HEK293 (cell line): ENCODE data around the gene TTC9C.

Experiments
- CTCF ChIA-PET: fragments of 350-600 bp; formaldehyde crosslinking; extraction: SDS; loops from one replicate; lab custom pipeline; 2021; ENCODE audit warnings: antibody characterized with exemption; lab: Yijun Ruan, JAX
- POLR2A ChIA-PET: fragments of 300-600 bp; formaldehyde crosslinking; extraction: SDS; loops from one replicate; lab custom pipeline; 2020; ENCODE audit warnings: antibody characterized with exemption, inconsistent platforms; lab: Yijun Ruan, JAX
- H3K27ac ChIP-seq: fragments of 200-500 bp; sonication (Bioruptor generic); 2 replicates; pipeline ENCODE4 v1.5.1; 2014; ENCODE audit warnings: low read depth, low read length, control low read depth, inconsistent platforms; ENCODE audit errors: extremely low read depth
- H3K36me3 ChIP-seq, 2 experiments: fragments of 200-500 bp in 1 of 2; sonication (Bioruptor generic) in 1 of 2; 1 replicate in 1 of 2; 2 replicates in 1 of 2; pipeline ENCODE4 v1.5.1; 2014 to 2017; ENCODE audit warnings: inconsistent platforms in 2 of 2, low read length in 2 of 2; ENCODE audit not compliant: control insufficient read depth in 2 of 2, insufficient read depth in 1 of 2
- H3K4me1 ChIP-seq: fragments of 200-500 bp; sonication (Bioruptor generic); 2 replicates; pipeline ENCODE4 v1.5.1; 2014; ENCODE audit warnings: mild to moderate bottlenecking, low read length, inconsistent platforms; ENCODE audit not compliant: control insufficient read depth, insufficient read depth
- H3K4me3 ChIP-seq: 2 replicates; pipeline ENCODE4 v1.5.1; 2011; ENCODE audit warnings: low read depth, mild to moderate bottlenecking, control low read depth, low read length, moderate library complexity
- H3K9me3 ChIP-seq: fragments of 200-500 bp; sonication (Bioruptor generic); 2 replicates; pipeline ENCODE4 v1.5.1; 2014; ENCODE audit warnings: low read depth, low read length, inconsistent platforms; ENCODE audit not compliant: control insufficient read depth, insufficient read depth
- BCL11A ChIP-seq: fragments of 450-650 bp; formaldehyde crosslinking; IDR thresholded peaks from 2 replicates; pipeline ENCODE4 v1.5.1; 2016; ENCODE audit warnings: low read depth, missing biosample characterization, missing genetic modification characterization
- BCL11B ChIP-seq: fragments of 450-650 bp; formaldehyde crosslinking; IDR thresholded peaks from 2 replicates; pipeline ENCODE4 v1.5.1; 2016; ENCODE audit warnings: low read depth, missing biosample characterization, missing genetic modification characterization
- FEZF1 ChIP-seq: fragments of 450-650 bp; formaldehyde crosslinking; IDR thresholded peaks from 2 replicates; pipeline ENCODE4 v1.5.1; 2016; ENCODE audit warnings: missing biosample characterization, missing genetic modification characterization
- KLF10 ChIP-seq: fragments of 450-650 bp; IDR thresholded peaks from 2 replicates; pipeline ENCODE4 v1.5.1; 2018; ENCODE audit warnings: missing biosample characterization, mild to moderate bottlenecking, missing genetic modification characterization
- KLF8 ChIP-seq: fragments of 450-650 bp; formaldehyde crosslinking; IDR thresholded peaks from 2 replicates; pipeline ENCODE4 v1.5.1; 2016; ENCODE audit warnings: missing biosample characterization, missing genetic modification characterization
- KLF9 ChIP-seq: fragments of 450-650 bp; formaldehyde crosslinking; IDR thresholded peaks from 2 replicates; pipeline ENCODE4 v1.5.1; 2016; ENCODE audit warnings: missing biosample characterization, missing genetic modification characterization, low read depth
- MEIS1 ChIP-seq: sonication (generic); formaldehyde crosslinking; IDR thresholded peaks from 2 replicates; pipeline ENCODE4 v1.8.1; 2022; ENCODE audit warnings: missing genetic modification reagents, mild to moderate bottlenecking, borderline replicate concordance
- SCRT2 ChIP-seq: fragments of 450-650 bp; formaldehyde crosslinking; IDR thresholded peaks from 2 replicates; pipeline ENCODE4 v1.5.1; 2016; ENCODE audit warnings: missing biosample characterization, missing genetic modification characterization
- WT1 ChIP-seq: fragments of 450-650 bp; formaldehyde crosslinking; IDR thresholded peaks from 2 replicates; pipeline ENCODE4 v1.5.1; 2016; ENCODE audit warnings: missing biosample characterization, missing genetic modification characterization
- ZBTB20 ChIP-seq: fragments of 450-650 bp; formaldehyde crosslinking; IDR thresholded peaks from 2 replicates; pipeline ENCODE4 v1.5.1; 2016; ENCODE audit warnings: missing biosample characterization, missing genetic modification characterization
- ZFHX2 ChIP-seq: fragments of 450-650 bp; formaldehyde crosslinking; conservative IDR thresholded peaks from 2 replicates; pipeline ENCODE4 v1.5.1; 2016; ENCODE audit warnings: missing biosample characterization, missing genetic modification characterization
- ZFP37 ChIP-seq: fragments of 450-650 bp; formaldehyde crosslinking; IDR thresholded peaks from 2 replicates; pipeline ENCODE4 v1.5.1; 2016; ENCODE audit warnings: missing biosample characterization, missing genetic modification characterization
- ZNF223 ChIP-seq: fragments of 450-650 bp; formaldehyde crosslinking; IDR thresholded peaks from 2 replicates; pipeline ENCODE4 v1.5.1; 2016; ENCODE audit warnings: missing biosample characterization, missing genetic modification characterization
- ZNF248 ChIP-seq: fragments of 450-650 bp; formaldehyde crosslinking; IDR thresholded peaks from 2 replicates; pipeline ENCODE4 v1.5.1; 2017; ENCODE audit warnings: missing biosample characterization, missing genetic modification characterization
- ZNF473 ChIP-seq: fragments of 450-650 bp; formaldehyde crosslinking; IDR thresholded peaks from 2 replicates; pipeline ENCODE4 v1.5.1; 2017; ENCODE audit warnings: missing biosample characterization, missing genetic modification characterization
- ZNF660 ChIP-seq: fragments of 450-650 bp; IDR thresholded peaks from 2 replicates; pipeline ENCODE4 v1.5.1; 2018; ENCODE audit warnings: missing biosample characterization, mild to moderate bottlenecking, missing genetic modification characterization
- ZNF664 ChIP-seq: fragments of 450-650 bp; formaldehyde crosslinking; IDR thresholded peaks from 2 replicates; pipeline ENCODE4 v1.5.1; 2016; ENCODE audit warnings: missing biosample characterization, missing genetic modification characterization
- ZNF768 ChIP-seq: fragments of 450-650 bp; formaldehyde crosslinking; IDR thresholded peaks from 2 replicates; pipeline ENCODE4 v1.5.1; 2018; ENCODE audit warnings: missing biosample characterization, mild to moderate bottlenecking, missing genetic modification characterization
- TF ChIP-seq, protein P1 (sequence below): fragments of 450-650 bp; formaldehyde crosslinking; IDR thresholded peaks from 2 replicates; pipeline ENCODE4 v1.5.1; 2016; ENCODE audit warnings: missing biosample characterization, missing genetic modification characterization, low read depth
- TF ChIP-seq, protein P2 (sequence below): fragments of 450-650 bp; formaldehyde crosslinking; IDR thresholded peaks from 2 replicates; pipeline ENCODE4 v1.5.1; 2016; ENCODE audit warnings: missing biosample characterization, missing genetic modification characterization, borderline replicate concordance
- TF ChIP-seq, protein P3 (sequence below): fragments of 450-650 bp; formaldehyde crosslinking; IDR thresholded peaks from 2 replicates; pipeline ENCODE4 v1.5.1; 2016; ENCODE audit warnings: missing biosample characterization, missing genetic modification characterization
- TF ChIP-seq, protein P4 (sequence below): fragments of 450-650 bp; formaldehyde crosslinking; IDR thresholded peaks from 2 replicates; pipeline ENCODE4 v1.5.1; 2017; ENCODE audit warnings: missing biosample characterization, mild to moderate bottlenecking, missing genetic modification characterization, moderate library complexity
- TF ChIP-seq, protein P5 (sequence below): fragments of 450-650 bp; formaldehyde crosslinking; IDR thresholded peaks from 2 replicates; pipeline ENCODE4 v1.5.1; 2016; ENCODE audit warnings: missing biosample characterization, missing genetic modification characterization
- TF ChIP-seq, protein P6 (sequence below): fragments of 450-650 bp; formaldehyde crosslinking; IDR thresholded peaks from 2 replicates; pipeline ENCODE4 v1.5.1; 2016; ENCODE audit warnings: missing biosample characterization, missing genetic modification characterization
- TF ChIP-seq, protein P7 (sequence below): fragments of 450-650 bp; formaldehyde crosslinking; IDR thresholded peaks from 2 replicates; pipeline ENCODE4 v1.5.1; 2017; ENCODE audit warnings: missing biosample characterization, missing genetic modification characterization

The TTC9C gene

DNA sequence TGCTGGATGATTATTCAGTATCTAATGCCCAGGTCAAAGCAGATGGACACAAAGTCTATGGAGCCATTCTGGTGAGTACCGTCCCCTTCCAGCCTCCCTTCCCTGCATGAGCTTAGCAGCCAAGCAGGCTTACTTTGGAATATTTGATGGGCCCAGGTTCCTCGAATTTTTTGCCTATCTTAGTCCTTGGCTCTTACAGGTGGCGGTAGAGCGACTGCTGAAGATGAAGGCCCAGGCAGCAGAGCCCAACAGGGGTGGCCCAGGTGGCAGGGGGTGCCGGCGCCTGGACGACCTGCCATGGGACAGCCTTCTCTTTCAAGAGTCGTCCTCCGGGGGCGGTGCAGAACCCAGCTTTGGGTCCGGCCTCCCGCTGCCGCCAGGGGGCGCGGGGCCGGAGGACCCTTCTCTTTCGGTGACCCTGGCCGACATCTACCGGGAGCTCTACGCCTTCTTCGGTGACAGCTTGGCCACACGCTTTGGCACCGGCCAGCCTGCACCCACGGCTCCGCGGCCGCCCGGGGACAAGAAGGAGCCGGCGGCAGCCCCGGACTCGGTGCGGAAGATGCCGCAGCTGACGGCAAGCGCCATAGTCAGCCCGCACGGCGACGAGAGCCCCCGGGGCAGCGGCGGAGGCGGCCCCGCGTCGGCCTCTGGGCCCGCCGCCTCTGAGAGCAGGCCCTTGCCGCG is 58.2 kb downstream of the TTC9C start:
- POLR2A ChIA-PET: interaction anchor here (0.6 to 5.6 kb wide), 30 partner anchors 11 to 247 kb away, joined by 3 to 54 read pairs (median 6); partner anchors contain the start of genes B3GAT3, C11orf98, CSKMT and HNRNPUL2
- CTCF ChIA-PET: interaction anchor here (0.6 to 3.2 kb wide), 43 partner anchors 9 to 1445 kb away, joined by 3 to 45 read pairs (median 4); partner anchors contain the start of genes C11orf98, HNRNPUL2, STX5 and TAF6L
- 0 out of 2 replicates have a peak, but pooled peaks have one; percentile 11 for TF ChIP-seq KLF8 (tag by site-specific recombination)
- peak; percentile 28; the same call in 1 of the 2 replicates for TF ChIP-seq KLF9 (tag by site-specific recombination)
- TF ChIP-seq FEZF1 (tag by site-specific recombination): no peak
- peak; percentile 64 for TF ChIP-seq ZNF660
- TF ChIP-seq, protein P1, sequence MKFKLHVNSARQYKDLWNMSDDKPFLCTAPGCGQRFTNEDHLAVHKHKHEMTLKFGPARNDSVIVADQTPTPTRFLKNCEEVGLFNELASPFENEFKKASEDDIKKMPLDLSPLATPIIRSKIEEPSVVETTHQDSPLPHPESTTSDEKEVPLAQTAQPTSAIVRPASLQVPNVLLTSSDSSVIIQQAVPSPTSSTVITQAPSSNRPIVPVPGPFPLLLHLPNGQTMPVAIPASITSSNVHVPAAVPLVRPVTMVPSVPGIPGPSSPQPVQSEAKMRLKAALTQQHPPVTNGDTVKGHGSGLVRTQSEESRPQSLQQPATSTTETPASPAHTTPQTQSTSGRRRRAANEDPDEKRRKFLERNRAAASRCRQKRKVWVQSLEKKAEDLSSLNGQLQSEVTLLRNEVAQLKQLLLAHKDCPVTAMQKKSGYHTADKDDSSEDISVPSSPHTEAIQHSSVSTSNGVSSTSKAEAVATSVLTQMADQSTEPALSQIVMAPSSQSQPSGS: no peak
- TF ChIP-seq ZBTB20 (tag by site-specific recombination): peak; percentile 67
- no peak for TF ChIP-seq ZNF473 (tag by site-specific recombination)
- TF ChIP-seq, protein P2, sequence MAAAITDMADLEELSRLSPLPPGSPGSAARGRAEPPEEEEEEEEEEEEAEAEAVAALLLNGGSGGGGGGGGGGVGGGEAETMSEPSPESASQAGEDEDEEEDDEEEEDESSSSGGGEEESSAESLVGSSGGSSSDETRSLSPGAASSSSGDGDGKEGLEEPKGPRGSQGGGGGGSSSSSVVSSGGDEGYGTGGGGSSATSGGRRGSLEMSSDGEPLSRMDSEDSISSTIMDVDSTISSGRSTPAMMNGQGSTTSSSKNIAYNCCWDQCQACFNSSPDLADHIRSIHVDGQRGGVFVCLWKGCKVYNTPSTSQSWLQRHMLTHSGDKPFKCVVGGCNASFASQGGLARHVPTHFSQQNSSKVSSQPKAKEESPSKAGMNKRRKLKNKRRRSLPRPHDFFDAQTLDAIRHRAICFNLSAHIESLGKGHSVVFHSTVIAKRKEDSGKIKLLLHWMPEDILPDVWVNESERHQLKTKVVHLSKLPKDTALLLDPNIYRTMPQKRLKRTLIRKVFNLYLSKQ (tag by site-specific recombination): no peak
- no peak for TF ChIP-seq ZNF768
- TF ChIP-seq, protein P3, sequence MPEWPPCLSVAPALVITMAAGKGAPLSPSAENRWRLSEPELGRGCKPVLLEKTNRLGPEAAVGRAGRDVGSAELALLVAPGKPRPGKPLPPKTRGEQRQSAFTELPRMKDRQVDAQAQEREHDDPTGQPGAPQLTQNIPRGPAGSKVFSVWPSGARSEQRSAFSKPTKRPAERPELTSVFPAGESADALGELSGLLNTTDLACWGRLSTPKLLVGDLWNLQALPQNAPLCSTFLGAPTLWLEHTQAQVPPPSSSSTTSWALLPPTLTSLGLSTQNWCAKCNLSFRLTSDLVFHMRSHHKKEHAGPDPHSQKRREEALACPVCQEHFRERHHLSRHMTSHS: no peak
- no peak for TF ChIP-seq MEIS1 (CRISPR knock-in tag)
- TF ChIP-seq BCL11B (tag by site-specific recombination): peak; percentile 84
- TF ChIP-seq SCRT2 (tag by site-specific recombination): peak; percentile 47
- TF ChIP-seq BCL11A (tag by site-specific recombination): peak; percentile 66; the same call in 1 of the 2 replicates
- TF ChIP-seq KLF10 (tag by site-specific recombination): no peak; the same call in 1 of the 2 replicates
- TF ChIP-seq ZNF664 (tag by site-specific recombination): no peak
- TF ChIP-seq ZNF223: peak; percentile 98
- TF ChIP-seq, protein P4, sequence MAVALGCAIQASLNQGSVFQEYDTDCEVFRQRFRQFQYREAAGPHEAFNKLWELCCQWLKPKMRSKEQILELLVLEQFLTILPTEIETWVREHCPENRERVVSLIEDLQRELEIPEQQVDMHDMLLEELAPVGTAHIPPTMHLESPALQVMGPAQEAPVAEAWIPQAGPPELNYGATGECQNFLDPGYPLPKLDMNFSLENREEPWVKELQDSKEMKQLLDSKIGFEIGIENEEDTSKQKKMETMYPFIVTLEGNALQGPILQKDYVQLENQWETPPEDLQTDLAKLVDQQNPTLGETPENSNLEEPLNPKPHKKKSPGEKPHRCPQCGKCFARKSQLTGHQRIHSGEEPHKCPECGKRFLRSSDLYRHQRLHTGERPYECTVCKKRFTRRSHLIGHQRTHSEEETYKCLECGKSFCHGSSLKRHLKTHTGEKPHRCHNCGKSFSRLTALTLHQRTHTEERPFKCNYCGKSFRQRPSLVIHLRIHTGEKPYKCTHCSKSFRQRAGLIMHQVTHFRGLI (tag by site-specific recombination): peak; percentile 91
- no peak for TF ChIP-seq ZNF248
- no peak for TF ChIP-seq WT1 (tag by site-specific recombination)
- TF ChIP-seq, protein P5, sequence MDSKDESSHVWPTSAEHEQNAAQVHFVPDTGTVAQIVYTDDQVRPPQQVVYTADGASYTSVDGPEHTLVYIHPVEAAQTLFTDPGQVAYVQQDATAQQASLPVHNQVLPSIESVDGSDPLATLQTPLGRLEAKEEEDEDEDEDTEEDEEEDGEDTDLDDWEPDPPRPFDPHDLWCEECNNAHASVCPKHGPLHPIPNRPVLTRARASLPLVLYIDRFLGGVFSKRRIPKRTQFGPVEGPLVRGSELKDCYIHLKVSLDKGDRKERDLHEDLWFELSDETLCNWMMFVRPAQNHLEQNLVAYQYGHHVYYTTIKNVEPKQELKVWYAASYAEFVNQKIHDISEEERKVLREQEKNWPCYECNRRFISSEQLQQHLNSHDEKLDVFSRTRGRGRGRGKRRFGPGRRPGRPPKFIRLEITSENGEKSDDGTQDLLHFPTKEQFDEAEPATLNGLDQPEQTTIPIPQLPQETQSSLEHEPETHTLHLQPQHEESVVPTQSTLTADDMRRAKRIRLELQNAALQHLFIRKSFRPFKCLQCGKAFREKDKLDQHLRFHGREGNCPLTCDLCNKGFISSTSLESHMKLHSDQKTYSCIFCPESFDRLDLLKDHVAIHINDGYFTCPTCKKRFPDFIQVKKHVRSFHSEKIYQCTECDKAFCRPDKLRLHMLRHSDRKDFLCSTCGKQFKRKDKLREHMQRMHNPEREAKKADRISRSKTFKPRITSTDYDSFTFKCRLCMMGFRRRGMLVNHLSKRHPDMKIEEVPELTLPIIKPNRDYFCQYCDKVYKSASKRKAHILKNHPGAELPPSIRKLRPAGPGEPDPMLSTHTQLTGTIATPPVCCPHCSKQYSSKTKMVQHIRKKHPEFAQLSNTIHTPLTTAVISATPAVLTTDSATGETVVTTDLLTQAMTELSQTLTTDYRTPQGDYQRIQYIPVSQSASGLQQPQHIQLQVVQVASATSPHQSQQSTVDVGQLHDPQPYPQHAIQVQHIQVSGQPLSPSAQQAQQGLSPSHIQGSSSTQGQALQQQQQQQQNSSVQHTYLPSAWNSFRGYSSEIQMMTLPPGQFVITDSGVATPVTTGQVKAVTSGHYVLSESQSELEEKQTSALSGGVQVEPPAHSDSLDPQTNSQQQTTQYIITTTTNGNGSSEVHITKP: peak; percentile 66
- TF ChIP-seq, protein P6, sequence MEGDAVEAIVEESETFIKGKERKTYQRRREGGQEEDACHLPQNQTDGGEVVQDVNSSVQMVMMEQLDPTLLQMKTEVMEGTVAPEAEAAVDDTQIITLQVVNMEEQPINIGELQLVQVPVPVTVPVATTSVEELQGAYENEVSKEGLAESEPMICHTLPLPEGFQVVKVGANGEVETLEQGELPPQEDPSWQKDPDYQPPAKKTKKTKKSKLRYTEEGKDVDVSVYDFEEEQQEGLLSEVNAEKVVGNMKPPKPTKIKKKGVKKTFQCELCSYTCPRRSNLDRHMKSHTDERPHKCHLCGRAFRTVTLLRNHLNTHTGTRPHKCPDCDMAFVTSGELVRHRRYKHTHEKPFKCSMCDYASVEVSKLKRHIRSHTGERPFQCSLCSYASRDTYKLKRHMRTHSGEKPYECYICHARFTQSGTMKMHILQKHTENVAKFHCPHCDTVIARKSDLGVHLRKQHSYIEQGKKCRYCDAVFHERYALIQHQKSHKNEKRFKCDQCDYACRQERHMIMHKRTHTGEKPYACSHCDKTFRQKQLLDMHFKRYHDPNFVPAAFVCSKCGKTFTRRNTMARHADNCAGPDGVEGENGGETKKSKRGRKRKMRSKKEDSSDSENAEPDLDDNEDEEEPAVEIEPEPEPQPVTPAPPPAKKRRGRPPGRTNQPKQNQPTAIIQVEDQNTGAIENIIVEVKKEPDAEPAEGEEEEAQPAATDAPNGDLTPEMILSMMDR (tag by site-specific recombination): peak; percentile 96
- peak; percentile 40 for TF ChIP-seq ZFHX2 (tag by site-specific recombination)
- TF ChIP-seq, protein P7, sequence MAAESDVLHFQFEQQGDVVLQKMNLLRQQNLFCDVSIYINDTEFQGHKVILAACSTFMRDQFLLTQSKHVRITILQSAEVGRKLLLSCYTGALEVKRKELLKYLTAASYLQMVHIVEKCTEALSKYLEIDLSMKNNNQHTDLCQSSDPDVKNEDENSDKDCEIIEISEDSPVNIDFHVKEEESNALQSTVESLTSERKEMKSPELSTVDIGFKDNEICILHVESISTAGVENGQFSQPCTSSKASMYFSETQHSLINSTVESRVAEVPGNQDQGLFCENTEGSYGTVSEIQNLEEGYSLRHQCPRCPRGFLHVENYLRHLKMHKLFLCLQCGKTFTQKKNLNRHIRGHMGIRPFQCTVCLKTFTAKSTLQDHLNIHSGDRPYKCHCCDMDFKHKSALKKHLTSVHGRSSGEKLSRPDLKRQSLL (tag by site-specific recombination): no peak
- peak; percentile 51; the same call in 1 of the 2 replicates for TF ChIP-seq ZFP37 (tag by site-specific recombination)

More for the DNA sequence above, 58.2 kb downstream of the TTC9C start:
- Histone ChIP-seq H3K4me3 (peak overlapping the region; percentile 87), H3K9me3 (no peaks in the 10 kb centered on the region), H3K27ac (peak overlapping the region; percentile 76), H3K4me1 (no peaks in the 10 kb centered on the region), H3K36me3 (peaks cover 0 to 50% of the 10 kb centered on the region in 2 experiments; a peak in 1 of 3 replicates)
